ENCODE results near the gene SHLD1. TPM values are rescaled to one million over a fixed set of nuclear protein-coding genes. Genes with fewer than 3 reads are reported as not detected.

Gene SHLD1
- total RNA-seq, 1 experiment from 2014 or later = 2.4 TPM

GRCh38 chr20:5829241-5829809 lies 79.1 kb downstream of the SHLD1 start:
- intact Hi-C loops (cut with micrococcal nuclease) = no loop called here
- no peak for ATAC-seq
- H3K4me2 ChIP-seq (ENCODE audit: low read length) = no peak overlapping the region
- TF ChIP-seq EZH2phosphoT487 (IDR thresholded peaks at IDR 0.05; ENCODE audit: borderline replicate concordance) (no peak), ZBTB33 (IDR thresholded peaks at IDR 0.05; ENCODE audit: extremely low read depth, insufficient replicate concordance, low read length) (no peak)
- no TSS peak for BruUV-seq (replicated peaks)
- H3K9me3 ChIP-seq (ENCODE audit: control insufficient read depth in 1 of 2, insufficient read depth in 1 of 2, low read depth in 1 of 2, low read length in 2 of 2) = no peaks in the 10 kb centered on the region
- no peaks in the 10 kb centered on the region for H3K36me3 ChIP-seq (ENCODE audit: control insufficient read depth in 1 of 2, insufficient read depth in 2 of 2, low read length in 2 of 2)
- H2AFZ ChIP-seq (ENCODE audit: low read depth, low read length, poor library complexity, severe bottlenecking) = no peak overlapping the region
- H3K79me2 ChIP-seq (ENCODE audit: insufficient read depth, low read length) = no peaks in the 10 kb centered on the region
- no peak overlapping the region for H3K4me3 ChIP-seq (replicated peaks in 1 of 2; ENCODE audit: low read depth in 1 of 2, low read length in 2 of 2)
- H3K9ac ChIP-seq (ENCODE audit: low read length) = no peak overlapping the region
- DNase-seq (ENCODE audit: low read depth, low spot score) = no peak
- no peaks in the 10 kb centered on the region for H3K4me1 ChIP-seq (ENCODE audit: control insufficient read depth in 1 of 2, insufficient read depth in 2 of 2, low read length in 2 of 2)
- no peak overlapping the region for H3K27ac ChIP-seq (ENCODE audit: low read depth, low read length)
- H3K27me3 ChIP-seq (ENCODE audit: insufficient read depth, low read length) = no peaks in the 10 kb centered on the region
- ChIA-PET CTCF (no interaction called here), RAD21 (ENCODE audit: low non-redundant PET in 1 of 2, low total read pairs in 2 of 2, uncharacterized antibody in 2 of 2, unreplicated experiment in 2 of 2) (no interaction called here), POLR2A (no interaction called here)
- no peaks in the 10 kb centered on the region for H3K9me2 ChIP-seq (ENCODE audit: insufficient read depth)
- no peaks in the 10 kb centered on the region for H4K20me1 ChIP-seq (ENCODE audit: insufficient read depth)

- no peaks in the 10 kb centered on the region for H4K20me1 ChIP-seq (ENCODE audit: insufficient read depth)
- ChIA-PET POLR2A (no interaction called here), CTCF (no interaction called here), RAD21 (ENCODE audit: low non-redundant PET in 1 of 2, low total read pairs in 2 of 2, uncharacterized antibody in 2 of 2, unreplicated experiment in 2 of 2) (no interaction called here)
- no peaks in the 10 kb centered on the region for H3K9me3 ChIP-seq (ENCODE audit: control insufficient read depth in 1 of 2, insufficient read depth in 1 of 2, low read depth in 1 of 2, low read length in 2 of 2)
- H3K79me2 ChIP-seq (ENCODE audit: insufficient read depth, low read length) = no peaks in the 10 kb centered on the region
- H3K4me2 ChIP-seq (ENCODE audit: low read length) = no peak overlapping the region
- ATAC-seq (no peak), DNase-seq (ENCODE audit: low read depth, low spot score) (no peak)
- no peaks in the 10 kb centered on the region for H3K9me2 ChIP-seq (ENCODE audit: insufficient read depth)
- H3K9ac ChIP-seq (ENCODE audit: low read length) = no peak overlapping the region
- peaks cover 14% of the 10 kb centered on the region in 2 experiments for H3K4me1 ChIP-seq (ENCODE audit: control insufficient read depth in 1 of 2, insufficient read depth in 2 of 2, low read length in 2 of 2)
- no peak overlapping the region for H3K4me3 ChIP-seq (replicated peaks in 1 of 2; ENCODE audit: low read depth in 1 of 2, low read length in 2 of 2)
- H3K27ac ChIP-seq (ENCODE audit: low read depth, low read length) = no peak overlapping the region
- no peaks in the 10 kb centered on the region for H3K36me3 ChIP-seq (ENCODE audit: control insufficient read depth in 1 of 2, insufficient read depth in 2 of 2, low read length in 2 of 2)
- intact Hi-C loops (cut with micrococcal nuclease) = no loop called here
- no peak overlapping the region for H2AFZ ChIP-seq (ENCODE audit: low read depth, low read length, poor library complexity, severe bottlenecking)
- BruUV-seq (replicated peaks) = no TSS peak
- no peaks in the 10 kb centered on the region for H3K27me3 ChIP-seq (ENCODE audit: insufficient read depth, low read length)
- TF ChIP-seq ELF1 (IDR thresholded peaks at IDR 0.05; ENCODE audit: borderline replicate concordance, low read depth) (no peak), SIN3A (IDR thresholded peaks at IDR 0.05; ENCODE audit: low read depth) (no peak), CEBPB (IDR thresholded peaks at IDR 0.05; ENCODE audit: low read depth) (no peak), REST (IDR thresholded peaks at IDR 0.05; ENCODE audit: low read depth) (no peak), ATF3 (IDR thresholded peaks at IDR 0.05) (no peak), EZH2phosphoT487 (IDR thresholded peaks at IDR 0.05; ENCODE audit: borderline replicate concordance) (no peak), JUND (IDR thresholded peaks at IDR 0.05) (no peak), SP1 (IDR thresholded peaks at IDR 0.05; ENCODE audit: low read depth) (no peak), ZNF274 (IDR thresholded peaks at IDR 0.05; ENCODE audit: low read depth, low read length) (no peak), YY1 (IDR thresholded peaks at IDR 0.05; ENCODE audit: extremely low read depth, insufficient replicate concordance, low read depth, low read length) (no peak), POLR2AphosphoS5 (IDR thresholded peaks at IDR 0.05; ENCODE audit: low read depth, low read length) (no peak), TCF7L2 (IDR thresholded peaks at IDR 0.05; ENCODE audit: borderline replicate concordance, extremely low read depth, insufficient read depth, insufficient read length) (no peak)
These were observed 81.5 kb downstream of the SHLD1 start for GRCh38 chr20:5831539-5832237.

Measured in HCT116 (cell line).